WERI-Rb-1 (cell line): ENCODE results near the gene OR10A4.
"Not testable (repeated sequence)": the region's sequence is repeated elsewhere in the genome, so short reads cannot be mapped to it uniquely, and the experiment has no call there.

Experiments
- DNase-seq: peaks from one replicate; pipeline ENCODE4 v3.0.0-alpha.2; 2020
- H3K27ac ChIP-seq: fragments of 250-450 bp; sonication (Bioruptor Pico); 2 replicates; pipeline ENCODE4 v1.5.1; 2020; ENCODE audit warnings: mild to moderate bottlenecking, moderate library complexity
- H3K27me3 ChIP-seq: fragments of 250-450 bp; sonication (Bioruptor Pico); 2 replicates; pipeline ENCODE4 v1.5.1; 2021; ENCODE audit warnings: mild to moderate bottlenecking, low read depth, moderate library complexity; ENCODE audit not compliant: insufficient read depth, severe bottlenecking
- H3K36me3 ChIP-seq: fragments of 250-450 bp; sonication (Bioruptor Pico); 2 replicates; pipeline ENCODE4 v1.5.1; 2020; ENCODE audit warnings: mild to moderate bottlenecking, moderate library complexity
- H3K4me3 ChIP-seq: 2 replicates; pipeline ENCODE4 v1.5.1; 2011; ENCODE audit warnings: low read depth, mild to moderate bottlenecking, control low read depth, low read length
- H3K9me3 ChIP-seq: fragments of 250-450 bp; sonication (Bioruptor Pico); 2 replicates; pipeline ENCODE4 v1.5.1; 2021; ENCODE audit warnings: mild to moderate bottlenecking, moderate library complexity; ENCODE audit not compliant: severe bottlenecking
- TF ChIP-seq, protein P1 (sequence below): IDR thresholded peaks from 2 replicates; pipeline ENCODE4 v1.5.1; 2011; ENCODE audit warnings: low read depth, mild to moderate bottlenecking, control low read depth, inconsistent platforms, low read length

The OR10A4 gene

DNA sequence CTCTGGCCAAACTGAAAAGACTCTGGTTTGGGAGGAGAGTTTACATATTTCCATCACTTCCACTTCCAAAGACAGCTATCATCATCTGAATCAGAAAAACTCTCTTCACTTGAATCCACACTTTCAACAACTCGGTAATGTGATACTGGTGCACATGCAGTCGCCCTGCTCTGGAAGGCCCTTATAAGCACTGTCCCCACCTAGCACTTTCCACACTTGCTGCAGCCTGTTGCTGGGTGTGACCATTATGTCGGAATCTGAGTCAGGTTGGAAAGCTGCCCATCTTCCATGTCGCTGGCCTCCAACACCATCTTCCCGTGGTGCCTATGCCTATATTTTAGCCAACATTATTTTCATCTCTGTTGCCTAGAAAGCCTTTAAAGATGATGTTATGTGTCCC lies 32.1 kb upstream of the OR10A4 start:
- Histone ChIP-seq H3K4me3 (no peak overlapping the region), H3K27ac (no peak overlapping the region), H3K27me3 (no peaks in the 10 kb centered on the region), H3K9me3 (no peaks in the 10 kb centered on the region), H3K36me3 (no peaks in the 10 kb centered on the region)
- TF ChIP-seq, protein P1, sequence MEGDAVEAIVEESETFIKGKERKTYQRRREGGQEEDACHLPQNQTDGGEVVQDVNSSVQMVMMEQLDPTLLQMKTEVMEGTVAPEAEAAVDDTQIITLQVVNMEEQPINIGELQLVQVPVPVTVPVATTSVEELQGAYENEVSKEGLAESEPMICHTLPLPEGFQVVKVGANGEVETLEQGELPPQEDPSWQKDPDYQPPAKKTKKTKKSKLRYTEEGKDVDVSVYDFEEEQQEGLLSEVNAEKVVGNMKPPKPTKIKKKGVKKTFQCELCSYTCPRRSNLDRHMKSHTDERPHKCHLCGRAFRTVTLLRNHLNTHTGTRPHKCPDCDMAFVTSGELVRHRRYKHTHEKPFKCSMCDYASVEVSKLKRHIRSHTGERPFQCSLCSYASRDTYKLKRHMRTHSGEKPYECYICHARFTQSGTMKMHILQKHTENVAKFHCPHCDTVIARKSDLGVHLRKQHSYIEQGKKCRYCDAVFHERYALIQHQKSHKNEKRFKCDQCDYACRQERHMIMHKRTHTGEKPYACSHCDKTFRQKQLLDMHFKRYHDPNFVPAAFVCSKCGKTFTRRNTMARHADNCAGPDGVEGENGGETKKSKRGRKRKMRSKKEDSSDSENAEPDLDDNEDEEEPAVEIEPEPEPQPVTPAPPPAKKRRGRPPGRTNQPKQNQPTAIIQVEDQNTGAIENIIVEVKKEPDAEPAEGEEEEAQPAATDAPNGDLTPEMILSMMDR: no peak
- no peak for DNase-seq

DNA sequence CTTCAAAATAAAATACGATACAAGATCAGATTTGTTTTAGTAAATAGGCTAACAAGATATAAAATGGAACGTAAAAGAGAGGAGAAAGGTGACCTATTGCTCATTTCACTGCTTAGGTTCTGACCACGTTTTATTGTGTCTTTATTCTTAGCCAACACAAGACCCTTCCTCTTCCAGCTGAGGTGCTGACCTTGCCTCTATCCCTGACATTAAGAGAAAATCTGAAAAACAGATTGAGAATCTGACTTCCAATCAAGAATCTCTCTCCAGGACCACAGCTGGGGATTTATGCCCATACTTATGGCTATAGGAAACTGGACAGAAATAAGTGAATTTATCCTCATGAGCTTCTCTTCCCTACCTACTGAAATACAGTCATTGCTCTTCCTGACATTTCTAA lies 31.0 kb upstream of the OR10A4 start, which contains the start of gene OR10A5:
OR10A5 (plus strand) TSS at position 301 of the 400 bp plus-strand sequence; CDS start at position 301, 0 bp downstream.
- no peaks in the 10 kb centered on the region for H3K27me3 ChIP-seq
- TF ChIP-seq, protein P1: no peak

DNA sequence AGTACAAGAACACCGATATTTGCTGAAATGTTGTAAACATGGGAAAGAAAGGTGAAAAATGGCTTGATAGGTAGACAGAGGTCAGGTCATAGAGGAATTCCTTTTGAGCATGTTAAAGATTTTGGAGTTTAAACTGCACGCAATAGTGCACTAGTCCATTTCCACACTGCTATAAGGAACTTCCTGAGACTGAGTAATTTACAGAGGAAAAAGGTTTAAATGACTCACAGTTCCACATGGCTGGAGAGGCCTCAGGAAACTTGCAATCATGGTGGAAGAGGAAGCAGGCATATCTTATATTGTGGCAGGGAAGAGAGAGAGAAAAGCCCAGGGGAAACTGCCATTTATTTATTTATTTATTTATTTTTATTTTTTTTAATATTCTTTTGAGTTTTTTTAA lies 25.9 kb upstream of the OR10A4 start:
- Histone ChIP-seq H3K27me3 (no peaks in the 10 kb centered on the region), H3K27ac (no peak overlapping the region), H3K36me3 (no peaks in the 10 kb centered on the region), H3K4me3 (no peak overlapping the region), H3K9me3 (no peaks in the 10 kb centered on the region)
- no peak for DNase-seq
- TF ChIP-seq, protein P1: no peak

More for the DNA sequence above, 31.0 kb upstream of the OR10A4 start, which contains the start of gene OR10A5:
- no peaks in the 10 kb centered on the region for H3K9me3 ChIP-seq
- no peaks in the 10 kb centered on the region for H3K36me3 ChIP-seq
- no peak for DNase-seq
- no peak within 1 kb of the TSS for H3K4me3 ChIP-seq
- no peak within 1 kb of the TSS for H3K27ac ChIP-seq

DNA sequence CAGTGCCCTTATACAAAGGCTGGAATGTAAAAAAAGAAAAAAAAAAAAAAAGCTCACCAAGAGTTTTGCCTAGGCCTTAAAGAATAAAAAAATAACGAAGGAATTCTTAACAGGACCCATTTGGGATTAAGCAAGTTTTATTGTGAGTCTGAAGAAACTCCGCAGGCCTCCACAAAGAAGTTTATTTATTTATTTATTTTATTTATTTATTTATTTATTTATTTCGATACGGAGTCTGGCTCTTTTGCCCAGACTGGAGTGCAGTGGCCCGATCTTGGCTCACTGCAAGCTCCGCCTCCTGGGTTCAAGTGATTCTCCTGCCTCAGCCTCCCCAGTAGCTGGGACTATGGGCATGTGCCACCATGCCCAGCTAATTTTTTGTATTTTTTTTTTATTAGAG lies 21.6 kb upstream of the OR10A4 start:
- H3K4me3 ChIP-seq, H3K36me3 ChIP-seq, H3K9me3 ChIP-seq, H3K27ac ChIP-seq, DNase-seq, H3K27me3 ChIP-seq: not testable (repeated sequence)

DNA sequence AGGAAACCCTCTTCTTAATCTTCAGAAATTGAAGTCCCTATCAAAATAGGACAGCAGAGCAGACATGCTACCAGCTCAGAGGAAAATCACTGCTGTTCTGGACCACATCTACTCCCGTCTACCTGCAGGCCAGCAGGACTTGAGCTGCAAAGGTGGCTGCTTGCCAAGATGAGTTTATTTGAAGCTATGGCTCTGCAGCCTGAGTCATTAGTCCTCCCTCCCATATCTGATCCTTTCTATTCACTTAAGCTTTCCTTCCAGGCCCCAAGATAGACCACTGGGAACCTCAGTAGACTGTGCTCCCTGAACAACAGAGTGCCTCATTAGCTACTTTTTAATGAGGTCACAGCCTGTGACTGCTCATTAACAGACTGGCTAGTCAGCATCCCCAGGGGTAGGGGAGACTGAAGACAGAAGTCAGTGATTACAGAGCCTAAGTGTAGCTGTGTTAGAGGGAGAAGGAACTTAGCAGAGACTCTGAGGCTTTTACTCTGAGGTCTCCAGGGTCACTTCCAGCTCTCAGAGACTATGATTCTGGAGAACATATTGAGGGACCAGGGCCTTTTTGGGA lies 20.4 kb upstream of the OR10A4 start:
- no peaks in the 10 kb centered on the region for H3K27me3 ChIP-seq
- H3K36me3 ChIP-seq: no peaks in the 10 kb centered on the region
- H3K9me3 ChIP-seq: no peaks in the 10 kb centered on the region
- DNase-seq: no peak
- TF ChIP-seq, protein P1: no peak
- H3K27ac ChIP-seq: no peak overlapping the region
- no peak overlapping the region for H3K4me3 ChIP-seq

DNA sequence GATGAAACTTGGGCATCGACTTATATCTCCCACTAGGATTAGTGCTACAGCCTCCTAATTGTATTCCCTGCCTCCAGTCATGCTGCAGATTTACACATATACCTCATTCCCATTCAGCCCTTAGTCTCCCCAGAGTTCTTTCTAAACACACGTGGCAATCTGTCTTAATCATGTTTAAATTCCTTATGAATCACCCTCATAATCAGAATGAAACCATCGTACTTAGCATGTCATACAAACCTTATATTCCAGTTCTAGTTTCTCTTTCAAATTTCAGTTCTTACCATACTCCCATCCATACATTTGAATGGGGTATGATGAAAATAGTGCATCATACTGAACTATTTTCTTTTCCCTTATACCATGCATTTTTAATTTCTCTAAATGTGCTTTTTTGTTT lies 19.6 kb upstream of the OR10A4 start:
- no peak overlapping the region for H3K4me3 ChIP-seq
- DNase-seq: no peak

More for the DNA sequence above, 19.6 kb upstream of the OR10A4 start:
- Histone ChIP-seq H3K27ac (no peak overlapping the region), H3K36me3 (no peaks in the 10 kb centered on the region), H3K9me3 (no peaks in the 10 kb centered on the region), H3K27me3 (no peaks in the 10 kb centered on the region)
- TF ChIP-seq, protein P1: no peak
